Measurements from ENCODE around the gene SERPINB6. TPM values are rescaled to one million over a fixed set of nuclear protein-coding genes. Genes with fewer than 3 reads are reported as not detected.
A peak's percentile ranks its signal among the peaks of the same experiment; 100 is the strongest.
"Not testable (repeated sequence)": the region's sequence is repeated elsewhere in the genome, so short reads cannot be mapped to it uniquely, and the experiment has no call there.

The SERPINB6 gene
- total RNA-seq, 2 experiments from 2014 or later, result 9.1 to 14.3 TPM

DNA sequence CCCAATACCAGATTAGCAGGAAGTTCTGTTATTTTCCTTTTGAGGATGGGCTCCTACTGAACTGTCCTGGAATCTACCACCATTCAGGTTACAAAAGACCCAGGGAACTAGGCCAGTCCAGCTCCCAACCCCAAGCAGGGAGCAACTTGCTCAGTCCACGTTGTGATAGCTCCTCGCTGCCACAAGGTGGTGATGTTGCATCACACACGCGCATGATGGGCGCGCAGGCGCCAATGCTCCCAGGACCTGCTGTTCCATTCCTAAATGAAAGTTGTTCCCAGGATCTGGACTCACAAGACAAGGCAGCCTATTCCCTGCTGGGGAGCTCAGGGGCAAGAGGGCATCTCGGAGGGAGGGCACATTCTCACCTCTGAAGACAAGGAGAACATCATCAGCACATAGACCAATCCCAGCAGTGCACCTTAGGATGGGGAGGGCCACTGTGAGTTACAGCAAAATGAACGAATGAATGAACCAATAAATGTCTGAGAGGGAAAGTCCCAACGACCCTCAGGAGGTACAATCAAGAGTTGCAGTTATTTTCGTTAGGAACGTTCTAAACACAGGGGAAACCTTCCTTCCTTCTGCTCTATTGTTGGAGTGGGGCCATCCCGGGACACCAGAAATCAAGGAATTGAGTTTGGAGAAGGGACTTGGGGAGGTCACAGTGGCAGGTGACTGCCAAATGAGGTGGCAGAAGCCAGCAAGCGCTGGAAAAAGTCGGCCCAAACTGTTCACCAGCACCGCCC lies 27.1 kb upstream of the SERPINB6 start:
- DNase-seq, result peak; percentile 55
- CTCF ChIA-PET, result interaction anchor here (1.2 to 3.2 kb wide), 4 partner anchors 9 to 72 kb away, joined by 3 to 13 read pairs (median 4); no protein-coding TSS in a partner anchor
- H3K27me3 Mint-ChIP-seq, H3K9me3 Mint-ChIP-seq, POLR2A ChIA-PET: not testable (repeated sequence)
- Mint-ChIP-seq H3K36me3 (ENCODE audit: low read depth) (peaks cover 10% of the 10 kb centered on the region), H3K27ac (peak overlapping the region; percentile 83), H3K4me1 (peaks cover 41% of the 10 kb centered on the region), H3K4me3 (peak overlapping the region; percentile 80)

DNA sequence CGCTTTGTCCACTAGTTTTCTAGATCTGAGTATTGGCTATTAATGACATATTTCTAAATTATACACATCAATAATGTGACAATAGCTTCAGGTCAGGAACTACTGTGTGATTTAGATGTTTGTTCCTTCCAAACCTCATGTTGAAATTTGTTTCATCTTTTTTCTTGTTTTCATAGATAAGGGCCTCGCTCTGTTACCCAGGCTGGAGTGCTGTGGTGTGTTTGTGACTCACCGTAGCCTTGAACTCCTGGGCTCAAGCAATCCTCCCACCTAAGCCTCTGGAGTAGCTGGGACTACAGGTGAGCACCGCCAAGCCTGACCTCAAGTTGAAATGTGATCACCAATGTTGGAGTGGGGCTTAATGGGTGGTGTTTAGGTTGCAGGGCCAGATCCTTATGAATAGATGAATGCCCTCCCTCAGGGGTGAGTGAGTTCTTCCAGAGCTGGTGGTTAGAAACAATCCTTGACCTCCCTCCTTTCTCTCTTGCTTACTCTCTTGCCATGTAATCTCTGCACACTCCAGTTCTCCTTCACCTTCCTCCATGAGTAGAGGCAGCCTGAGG lies 22.5 kb upstream of the SERPINB6 start:
- peaks cover 20% of the 10 kb centered on the region for H3K4me1 Mint-ChIP-seq
- ChIA-PET CTCF (no interaction called here), POLR2A (no interaction called here)
- H3K36me3 Mint-ChIP-seq (ENCODE audit: low read depth), result peaks cover 1% of the 10 kb centered on the region
- H3K27ac Mint-ChIP-seq, result no peak overlapping the region
- no peak overlapping the region for H3K4me3 Mint-ChIP-seq
- no peaks in the 10 kb centered on the region for H3K27me3 Mint-ChIP-seq
- no peak for DNase-seq
- no peaks in the 10 kb centered on the region for H3K9me3 Mint-ChIP-seq

DNA sequence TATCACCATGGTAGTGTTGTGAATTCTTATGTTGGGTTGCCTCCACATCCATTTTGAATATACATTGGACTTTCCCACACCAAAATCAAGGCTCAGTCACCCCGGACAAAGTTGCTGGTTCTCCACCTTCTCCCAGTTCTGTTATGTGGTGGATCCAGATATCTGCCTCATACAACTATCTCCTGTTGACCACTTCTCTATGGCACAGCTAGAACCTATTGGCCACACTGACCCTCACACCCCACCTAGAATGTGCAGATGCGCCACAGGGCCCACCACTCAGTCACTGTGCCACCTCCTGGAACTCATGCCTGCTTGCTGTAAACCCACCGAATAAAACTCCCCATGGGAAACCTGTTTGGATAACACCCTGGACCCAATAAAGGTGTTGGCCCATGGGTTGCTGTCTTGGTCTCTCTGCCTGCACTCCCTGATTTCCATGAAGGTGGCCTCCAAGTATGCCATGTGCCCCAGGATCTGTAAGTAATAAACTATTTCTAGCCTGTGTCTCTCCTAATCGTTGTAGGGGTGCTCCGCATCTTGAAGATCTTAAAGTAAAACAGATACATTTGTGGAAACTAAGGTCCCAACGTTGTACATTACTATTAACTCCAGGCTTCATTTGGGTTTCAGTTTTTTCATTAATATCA lies 21.1 kb upstream of the SERPINB6 start:
- no peak overlapping the region for H3K27ac Mint-ChIP-seq
- no peak overlapping the region for H3K4me3 Mint-ChIP-seq
- H3K9me3 Mint-ChIP-seq, result no peaks in the 10 kb centered on the region
- peaks cover 23% of the 10 kb centered on the region for H3K4me1 Mint-ChIP-seq
- DNase-seq, result no peak
- H3K27me3 Mint-ChIP-seq, result no peaks in the 10 kb centered on the region
- ChIA-PET POLR2A (interaction anchor here (0.7 kb wide), 1 partner anchor 746 kb away, joined by 3 read pairs; no protein-coding TSS in a partner anchor), CTCF (interaction anchor here (7.9 kb wide), 1 partner anchor 16 kb away, joined by 52 read pairs; no protein-coding TSS in a partner anchor)
- H3K36me3 Mint-ChIP-seq (ENCODE audit: low read depth), result peaks cover 1% of the 10 kb centered on the region

DNA sequence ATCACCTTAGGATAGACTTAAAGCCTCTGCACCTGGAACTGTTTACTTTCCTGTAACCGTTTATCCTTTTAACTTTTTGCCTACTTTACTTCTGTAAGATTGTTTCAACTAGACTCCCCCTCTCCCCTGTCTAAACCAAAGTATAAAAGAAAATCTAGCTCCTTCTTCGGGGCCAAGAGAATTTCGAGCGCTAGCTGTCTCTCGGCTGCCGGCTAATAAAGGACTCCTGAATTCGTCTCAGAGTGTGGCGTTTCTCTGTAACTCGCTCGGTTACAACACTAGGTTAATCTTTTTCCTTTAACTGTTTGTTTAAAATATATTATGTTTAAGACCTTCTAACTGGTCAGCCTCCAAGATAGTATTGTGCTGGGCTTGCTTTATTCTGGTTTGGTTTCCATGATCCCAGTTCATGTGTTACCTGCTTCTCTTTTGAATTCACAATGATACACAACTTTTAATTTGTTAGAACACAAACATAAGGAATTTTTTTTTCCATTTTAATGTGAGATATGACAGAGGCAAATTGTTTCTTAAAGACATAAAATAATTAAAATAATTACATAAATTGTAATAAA lies 19.7 kb upstream of the SERPINB6 start:
- DNase-seq, result no peak
- Mint-ChIP-seq H3K4me1 (peaks cover 27% of the 10 kb centered on the region), H3K9me3 (no peaks in the 10 kb centered on the region), H3K27me3 (no peaks in the 10 kb centered on the region), H3K27ac (peak overlapping the region; percentile 98), H3K36me3 (ENCODE audit: low read depth) (peaks cover 1% of the 10 kb centered on the region), H3K4me3 (peak overlapping the region; percentile 86)
- POLR2A ChIA-PET, result interaction anchor here (0.9 to 1.5 kb wide), 3 partner anchors 65 to 147 kb away, joined by 4 to 6 read pairs (median 5); no protein-coding TSS in a partner anchor
- CTCF ChIA-PET, result interaction anchor here (0.9 to 7.9 kb wide), 11 partner anchors 10 to 260 kb away, joined by 3 to 56 read pairs (median 7); partner anchors contain the start of genes NQO2, RIPK1 and WRNIP1

DNA sequence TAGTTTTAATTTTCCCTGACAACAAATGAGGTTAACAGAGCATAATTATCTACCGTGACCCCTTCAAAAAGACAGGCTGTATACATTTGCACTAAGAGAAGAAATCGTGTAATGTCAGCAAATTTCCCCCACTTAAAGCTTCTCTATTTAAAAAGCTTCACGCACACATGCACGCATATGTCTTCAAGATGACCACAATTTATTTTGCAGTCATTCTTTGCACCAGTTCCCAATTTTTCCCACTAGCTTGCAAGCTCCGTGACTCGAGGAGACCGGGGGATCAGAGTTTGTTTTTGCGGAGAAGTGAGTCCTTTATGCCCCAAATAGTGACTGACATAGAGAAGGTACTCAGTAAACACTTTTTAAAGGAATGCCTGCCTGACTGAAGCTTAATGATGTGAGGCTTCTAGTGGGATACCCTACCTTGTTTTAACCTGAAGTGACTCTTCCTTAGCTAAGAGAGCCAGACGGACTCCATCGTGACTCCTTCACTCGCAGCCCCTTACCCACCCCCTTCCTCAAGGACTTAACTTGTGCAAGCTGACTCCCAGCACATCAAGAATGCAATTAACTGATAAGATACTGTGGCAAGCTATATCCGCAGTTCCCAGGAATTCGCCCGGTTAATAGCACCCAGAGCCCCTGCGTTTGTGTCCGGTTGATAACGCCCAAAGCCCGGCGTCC lies 19.0 kb upstream of the SERPINB6 start:
- peak overlapping the region; percentile 86 for H3K4me3 Mint-ChIP-seq
- H3K9me3 Mint-ChIP-seq, result no peaks in the 10 kb centered on the region
- ChIA-PET POLR2A (interaction anchor here (0.9 to 1.6 kb wide), 6 partner anchors 50 to 148 kb away, joined by 3 to 7 read pairs (median 4); partner anchors contain the start of gene SERPINB1), CTCF (interaction anchor here (0.9 to 7.9 kb wide), 19 partner anchors 8 to 261 kb away, joined by 3 to 56 read pairs (median 5); partner anchors contain the start of genes NQO2, RIPK1, SERPINB6 and WRNIP1)
- peaks cover 1% of the 10 kb centered on the region for H3K36me3 Mint-ChIP-seq (ENCODE audit: low read depth)
- H3K4me1 Mint-ChIP-seq, result peaks cover 27% of the 10 kb centered on the region
- DNase-seq, result peak; percentile 27
- H3K27me3 Mint-ChIP-seq, result no peaks in the 10 kb centered on the region
- H3K27ac Mint-ChIP-seq, result peak overlapping the region; percentile 98

DNA sequence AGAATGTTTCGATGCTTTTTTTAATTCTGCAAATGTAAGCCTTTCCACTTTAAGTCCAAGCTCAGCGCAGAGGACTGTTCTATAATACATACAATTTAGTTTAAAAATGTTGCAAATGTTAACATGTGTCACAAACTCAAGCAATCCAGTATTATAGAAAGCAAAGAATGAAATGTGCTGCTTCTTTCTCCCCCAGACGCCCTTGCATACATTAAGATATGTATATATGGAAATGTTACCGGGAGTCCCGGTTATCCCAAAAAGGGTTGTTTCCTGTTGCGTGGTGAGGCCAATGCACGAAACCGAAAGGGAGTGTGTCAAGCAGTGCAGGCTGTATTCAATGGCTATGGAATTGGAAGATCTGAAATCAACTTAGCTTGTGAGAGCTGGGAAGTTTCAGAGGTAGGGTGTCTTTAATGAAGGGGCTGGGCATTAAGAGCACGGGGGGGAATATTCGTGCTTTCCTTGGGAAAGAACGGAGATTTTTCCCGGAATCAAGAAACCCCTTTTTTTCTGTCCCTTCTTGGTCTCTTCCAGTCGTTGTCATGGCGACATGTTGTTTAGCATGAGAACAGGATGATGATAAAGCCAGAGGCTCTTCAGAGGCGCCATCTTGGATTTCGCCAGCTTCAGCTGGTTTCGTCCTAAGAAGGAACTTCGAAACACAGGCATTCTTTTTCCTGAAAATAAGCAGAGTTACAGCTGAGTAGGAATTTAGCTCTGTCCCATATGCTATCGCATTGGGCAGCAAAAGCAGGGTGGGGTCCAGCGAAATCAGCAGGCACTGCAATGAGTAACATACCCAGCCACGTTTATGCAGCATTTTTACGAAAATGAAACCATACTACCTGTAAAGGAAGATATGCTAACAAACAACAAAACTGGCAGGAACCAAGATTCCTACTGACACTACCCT lies 18.2 kb upstream of the SERPINB6 start:
- H3K9me3 Mint-ChIP-seq, result no peaks in the 10 kb centered on the region

DNA sequence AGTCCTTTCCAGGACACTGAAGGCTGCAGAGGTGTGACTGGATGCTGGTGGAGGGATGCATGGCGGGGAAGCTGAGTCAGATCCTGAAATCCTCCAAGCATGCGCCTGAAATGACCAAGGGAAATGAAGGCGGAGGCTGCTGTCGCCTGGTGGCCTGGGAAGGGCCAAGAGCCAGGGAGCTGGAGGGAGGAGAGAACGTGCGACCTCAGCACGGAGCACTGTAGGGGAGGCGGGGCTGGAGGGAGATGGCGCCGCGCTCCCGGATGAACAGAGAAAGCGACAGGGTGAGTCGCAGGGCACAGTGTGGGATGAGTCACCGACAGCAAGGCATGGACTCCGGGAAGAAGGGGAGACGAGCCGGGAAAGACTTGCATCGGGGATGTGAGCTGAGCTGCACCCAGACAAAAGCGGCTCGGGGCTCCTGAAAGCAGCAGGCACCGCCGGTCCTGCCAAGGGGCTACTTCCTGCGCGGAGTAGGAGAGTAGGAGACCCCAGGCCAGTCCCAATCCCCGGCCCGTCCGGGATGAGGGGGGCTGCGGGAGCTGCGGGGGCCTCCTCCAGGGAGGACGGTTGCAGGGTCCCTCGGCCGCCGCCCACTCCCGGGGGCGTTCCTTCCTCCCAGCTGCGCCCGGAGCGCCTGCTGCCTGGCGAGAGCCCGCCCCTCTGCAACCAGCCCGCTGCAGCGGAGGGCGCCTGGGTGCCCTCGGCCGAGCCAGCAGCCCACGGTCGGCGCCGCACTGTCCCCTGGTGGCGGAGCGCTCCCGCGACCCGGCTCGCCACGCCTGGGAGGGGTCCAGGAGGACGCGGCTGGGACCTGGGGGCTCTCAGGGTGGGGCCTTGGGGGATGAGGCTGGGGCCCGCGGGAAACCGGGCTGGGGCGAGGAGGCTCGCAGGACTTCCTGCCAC lies 17.3 kb upstream of the SERPINB6 start:
- ChIA-PET CTCF (interaction anchor here (0.7 to 7.9 kb wide), 31 partner anchors 8 to 223 kb away, joined by 3 to 56 read pairs (median 4); partner anchors contain the start of genes NQO2, SERPINB6 and WRNIP1), POLR2A (interaction anchor here (0.6 to 1.6 kb wide), 4 partner anchors 49 to 147 kb away, joined by 3 to 7 read pairs (median 4); partner anchors contain the start of gene SERPINB1)
- H3K9me3 Mint-ChIP-seq, result no peaks in the 10 kb centered on the region
- peak overlapping the region; percentile 98 for H3K27ac Mint-ChIP-seq
- H3K4me1 Mint-ChIP-seq, result peaks cover 27% of the 10 kb centered on the region
- peak; percentile 76 for DNase-seq
- peak overlapping the region; percentile 87 for H3K4me3 Mint-ChIP-seq
- H3K27me3 Mint-ChIP-seq, result peaks cover 3% of the 10 kb centered on the region
- peaks cover 1% of the 10 kb centered on the region for H3K36me3 Mint-ChIP-seq (ENCODE audit: low read depth)

More for the DNA sequence above, 18.2 kb upstream of the SERPINB6 start:
- Mint-ChIP-seq H3K4me3 (peak overlapping the region; percentile 86), H3K27me3 (no peaks in the 10 kb centered on the region), H3K36me3 (ENCODE audit: low read depth) (peaks cover 1% of the 10 kb centered on the region), H3K27ac (peak overlapping the region; percentile 98), H3K4me1 (peaks cover 27% of the 10 kb centered on the region)
- peak; percentile 89 for DNase-seq
- CTCF ChIA-PET, result interaction anchor here (0.7 to 7.9 kb wide), 27 partner anchors 8 to 262 kb away, joined by 3 to 56 read pairs (median 5); partner anchors contain the start of genes NQO2, RIPK1, SERPINB6 and WRNIP1
- POLR2A ChIA-PET, result interaction anchor here (0.7 to 1.6 kb wide), 7 partner anchors 49 to 148 kb away, joined by 3 to 7 read pairs (median 4); partner anchors contain the start of gene SERPINB1

DNA sequence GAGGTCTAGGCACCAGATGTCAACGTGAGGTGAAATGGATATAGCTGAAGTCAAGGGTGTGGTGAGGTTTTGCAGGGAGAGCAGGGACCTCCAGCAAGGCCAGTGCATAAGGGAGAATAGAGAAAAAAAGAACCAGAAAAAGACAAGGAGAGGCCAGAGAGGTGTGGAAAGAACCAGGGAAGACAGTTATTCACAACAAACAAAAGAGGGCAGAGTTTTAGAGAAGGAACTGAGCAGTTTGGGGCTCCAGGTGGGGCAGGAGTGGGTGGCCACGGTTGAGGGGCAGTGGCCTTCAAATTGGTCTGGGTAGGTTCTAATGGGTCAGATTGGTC lies 16.7 kb upstream of the SERPINB6 start:
- ChIA-PET POLR2A (no interaction called here), CTCF (interaction anchor here (0.9 to 7.9 kb wide), 13 partner anchors 12 to 219 kb away, joined by 3 to 56 read pairs (median 4); partner anchors contain the start of genes NQO2 and SERPINB6)
- H3K4me3 Mint-ChIP-seq, result peak overlapping the region; percentile 87
- peaks cover 1% of the 10 kb centered on the region for H3K36me3 Mint-ChIP-seq (ENCODE audit: low read depth)
- peak overlapping the region; percentile 95 for H3K27ac Mint-ChIP-seq
- H3K27me3 Mint-ChIP-seq, result peaks cover 10% of the 10 kb centered on the region
- no peaks in the 10 kb centered on the region for H3K9me3 Mint-ChIP-seq
- H3K4me1 Mint-ChIP-seq, result peaks cover 27% of the 10 kb centered on the region
- no peak for DNase-seq

DNA sequence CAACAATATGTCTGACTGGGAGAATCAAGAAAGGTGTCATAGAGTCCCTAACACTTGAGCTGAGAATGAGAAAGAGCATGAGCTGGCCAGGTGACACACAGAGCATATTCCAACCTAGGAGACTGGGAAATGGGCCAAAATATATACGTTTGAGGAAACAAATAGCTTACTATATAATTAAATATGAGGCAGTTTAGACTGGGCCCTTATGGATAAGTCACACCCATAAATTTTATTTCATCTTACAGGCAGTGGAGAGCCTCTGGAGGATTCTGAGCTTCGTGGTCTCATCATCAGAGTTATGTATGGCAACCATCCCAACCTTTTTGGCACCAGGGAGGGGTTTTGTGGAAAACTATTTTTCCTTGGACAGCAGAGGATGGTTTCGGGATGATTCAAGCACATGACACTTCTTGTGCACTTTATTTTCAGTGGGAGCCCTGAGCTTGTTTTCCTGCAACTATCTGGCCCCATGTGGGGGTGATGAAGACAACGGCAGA lies 15.4 kb upstream of the SERPINB6 start:
- H3K27me3 Mint-ChIP-seq, result peaks cover 13% of the 10 kb centered on the region
- no peak overlapping the region for H3K27ac Mint-ChIP-seq
- H3K4me1 Mint-ChIP-seq, result peaks cover 27% of the 10 kb centered on the region
- no peak overlapping the region for H3K4me3 Mint-ChIP-seq
- ChIA-PET CTCF (interaction anchor here (0.9 to 7.9 kb wide), 12 partner anchors 10 to 273 kb away, joined by 3 to 56 read pairs (median 4); partner anchors contain the start of genes NQO2 and RIPK1), POLR2A (interaction anchor here (1.2 kb wide), 1 partner anchor 46 kb away, joined by 4 read pairs; no protein-coding TSS in a partner anchor)
- no peak for DNase-seq
- peaks cover 1% of the 10 kb centered on the region for H3K36me3 Mint-ChIP-seq (ENCODE audit: low read depth)
- no peaks in the 10 kb centered on the region for H3K9me3 Mint-ChIP-seq

DNA sequence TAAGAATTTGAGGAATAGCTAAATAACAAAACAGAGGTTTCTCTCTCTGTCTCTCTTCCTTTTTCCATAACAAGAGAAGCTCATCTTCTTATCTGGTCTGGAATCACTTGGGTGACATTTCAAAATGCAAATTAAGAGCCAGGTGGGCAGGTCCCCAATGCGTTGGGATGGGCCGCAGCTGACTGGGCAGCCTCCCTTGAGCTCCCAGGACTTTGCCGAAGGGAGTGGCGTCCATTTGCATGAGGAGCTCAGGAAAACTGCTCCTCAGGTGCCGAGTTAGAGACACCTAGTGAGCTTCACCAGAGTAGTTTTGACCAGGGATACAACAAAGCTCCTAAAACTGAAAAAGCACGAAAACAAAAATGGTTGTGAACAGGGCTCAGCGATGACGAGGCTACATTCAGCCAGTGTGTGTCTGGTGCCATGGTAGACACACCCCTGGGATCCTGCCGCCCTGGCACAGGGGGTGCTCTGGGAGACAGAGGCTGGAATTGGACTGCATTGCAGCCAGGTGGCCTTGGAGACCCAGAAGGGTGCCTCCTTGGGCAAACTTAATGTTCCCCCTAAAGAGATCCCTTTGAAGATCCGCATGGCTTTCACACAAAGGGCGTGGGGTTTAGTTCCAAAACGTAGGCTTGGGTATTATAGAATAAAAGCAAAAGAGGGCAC lies 13.5 kb upstream of the SERPINB6 start:
- CTCF ChIA-PET, result interaction anchor here (1.3 to 7.9 kb wide), 5 partner anchors 9 to 193 kb away, joined by 3 to 52 read pairs (median 3); no protein-coding TSS in a partner anchor

More for the DNA sequence above, 13.5 kb upstream of the SERPINB6 start:
- DNase-seq, result no peak
- Mint-ChIP-seq H3K9me3 (no peaks in the 10 kb centered on the region), H3K4me3 (no peak overlapping the region), H3K27me3 (peaks cover 18% of the 10 kb centered on the region), H3K4me1 (peaks cover 18% of the 10 kb centered on the region), H3K27ac (no peak overlapping the region), H3K36me3 (ENCODE audit: low read depth) (no peaks in the 10 kb centered on the region)
- POLR2A ChIA-PET, result no interaction called here
